SK-N-SH (cell line): ENCODE results near the gene NACAD. TPM values are rescaled to one million over a fixed set of nuclear protein-coding genes. Genes with fewer than 3 reads are reported as not detected.

ENCODE experiments used
- CTCF ChIA-PET: fragments of 300-600, 350-600 bp; formaldehyde crosslinking; extraction: SDS; loops from one replicate; lab custom pipeline; 2021; lab: Yijun Ruan, JAX
- POLR2A ChIA-PET: fragments of 350-600 bp; sonication (Branson Sonifier 250); formaldehyde crosslinking; extraction: SDS; loops from one replicate; lab custom pipeline; 2020; ENCODE audit warnings: antibody characterized with exemption, inconsistent platforms; lab: Yijun Ruan, JAX
- DNase-seq: peaks from one replicate; pipeline ENCODE4 v3.0.0; 2012
- H2AFZ ChIP-seq: fragments of 200-600 bp; sonication (generic); 2 replicates; pipeline ENCODE4 v1.8.1; 2016; ENCODE audit warnings: antibody characterized with exemption, mild to moderate bottlenecking, low read depth
- H3F3A ChIP-seq: fragments of 200-600 bp; sonication (generic); replicated peaks from 2 replicates; pipeline ENCODE3; 2016; ENCODE audit warnings: antibody characterized with exemption, mild to moderate bottlenecking; ENCODE audit not compliant: insufficient read depth
- H3K27ac ChIP-seq, 2 experiments: fragments of 200-500 bp in 1 of 2; fragments of 200-600 bp in 1 of 2; sonication (Bioruptor generic) in 1 of 2; sonication (generic), shearing (Covaris generic) in 1 of 2; 2 replicates each; pipeline versions ENCODE4 v1.5.1 to v1.6.1; 2014 to 2016; ENCODE audit warnings: low read depth in 2 of 2, inconsistent platforms in 1 of 2, low read length in 1 of 2, mild to moderate bottlenecking in 1 of 2, mixed read lengths in 1 of 2
- H3K27me3 ChIP-seq: fragments of 200-600 bp; sonication (generic), shearing (Covaris generic); 2 replicates; pipeline ENCODE4 v1.6.1; 2016; ENCODE audit warnings: mixed run types; ENCODE audit not compliant: insufficient read depth
- H3K36me3 ChIP-seq, 2 experiments: fragments of 200-500 bp in 1 of 2; fragments of 200-600 bp in 1 of 2; sonication (Bioruptor generic) in 1 of 2; sonication (generic) in 1 of 2; replicated peaks in 1 of 2; 2 replicates each; pipeline versions ENCODE3 to v1.5.1; 2014 to 2016; ENCODE audit warnings: low read length in 1 of 2, mild to moderate bottlenecking in 1 of 2; ENCODE audit not compliant: insufficient read depth in 2 of 2, control insufficient read depth in 1 of 2
- H3K4me1 ChIP-seq, 2 experiments: fragments of 200-500 bp in 1 of 2; fragments of 200-600 bp in 1 of 2; sonication (Bioruptor generic) in 1 of 2; sonication (generic), shearing (Covaris generic) in 1 of 2; 2 replicates each; pipeline versions ENCODE4 v1.5.1 to v1.6.1; 2014 to 2016; ENCODE audit warnings: low read depth in 1 of 2, low read length in 1 of 2, mixed run types in 1 of 2; ENCODE audit not compliant: insufficient read depth in 2 of 2, control insufficient read depth in 1 of 2
- H3K4me2 ChIP-seq: fragments of 200-600 bp; sonication (generic), shearing (Covaris generic); 2 replicates; pipeline ENCODE4 v1.6.1; 2017; ENCODE audit warnings: mixed run types
- H3K4me3 ChIP-seq, 2 experiments: fragments of 200-500 bp in 1 of 2; fragments of 200-600 bp in 1 of 2; sonication (Bioruptor generic) in 1 of 2; sonication (generic), shearing (Covaris generic) in 1 of 2; 2 replicates each; pipeline versions ENCODE4 v1.5.1 to v1.8.1; 2014 to 2016; ENCODE audit warnings: low read depth in 2 of 2, inconsistent platforms in 1 of 2, low read length in 1 of 2, mild to moderate bottlenecking in 1 of 2, mixed read lengths in 1 of 2, moderate library complexity in 1 of 2
- H3K79me2 ChIP-seq: fragments of 200-600 bp; sonication (generic); 2 replicates; pipeline ENCODE4 v1.8.1; 2017; ENCODE audit warnings: mild to moderate bottlenecking; ENCODE audit not compliant: insufficient read depth
- H3K9ac ChIP-seq: fragments of 200-600 bp; sonication (generic); 2 replicates; pipeline ENCODE4 v1.6.1; 2017; ENCODE audit warnings: mixed run types
- H3K9me2 ChIP-seq: fragments of 200-600 bp; sonication (generic); 2 replicates; pipeline ENCODE4 v1.6.1; 2017; ENCODE audit warnings: mixed run types
- H3K9me3 ChIP-seq: fragments of 200-600 bp; sonication (generic); 2 replicates; pipeline ENCODE4 v1.6.1; 2017; ENCODE audit warnings: mixed run types, mild to moderate bottlenecking, moderate library complexity
- H4K20me1 ChIP-seq: fragments of 200-600 bp; sonication (generic); 2 replicates; pipeline ENCODE4 v1.6.1; 2017; ENCODE audit warnings: mild to moderate bottlenecking, mixed run types; ENCODE audit not compliant: insufficient read depth
- CHD2 ChIP-seq: fragments of 150-350 bp; IDR thresholded peaks from 2 replicates; pipeline ENCODE4 v1.6.1; 2018; ENCODE audit warnings: low read length; ENCODE audit not compliant: partially characterized antibody
- EZH2phosphoT487 ChIP-seq: fragments of 200-600 bp; sonication (generic); IDR thresholded peaks from 2 replicates; pipeline ENCODE4 v1.6.1; 2017; ENCODE audit warnings: low read depth, mixed run types, mild to moderate bottlenecking, antibody characterized with exemption, moderate library complexity, borderline replicate concordance
- FOXJ3 ChIP-seq: sonication (generic); formaldehyde crosslinking; IDR thresholded peaks from 2 replicates; pipeline ENCODE4 v1.5.1; 2020; ENCODE audit warnings: mild to moderate bottlenecking, missing genetic modification reagents
- FOXM1 ChIP-seq: IDR thresholded peaks from 2 replicates; pipeline ENCODE4 v1.4.0; 2012; ENCODE audit warnings: low read depth, mild to moderate bottlenecking
- JUND ChIP-seq: IDR thresholded peaks from 2 replicates; pipeline ENCODE4 v1.4.0; 2012
- MEF2A ChIP-seq: IDR thresholded peaks from 2 replicates; pipeline ENCODE4 v1.4.0; 2012; ENCODE audit warnings: low read depth, borderline replicate concordance
- MXI1 ChIP-seq: IDR thresholded peaks from 2 replicates; pipeline ENCODE4 v1.6.1; 2012; ENCODE audit warnings: mild to moderate bottlenecking, low read depth, low read length, improper control_type of control experiment
- POLR2AphosphoS5 ChIP-seq: IDR thresholded peaks from 2 replicates; pipeline ENCODE4 v1.6.1; 2012; ENCODE audit warnings: low read depth, low read length
- RAD21 ChIP-seq: IDR thresholded peaks from 2 replicates; pipeline ENCODE4 v1.6.1; 2012; ENCODE audit warnings: mild to moderate bottlenecking, low read length
- RXRA ChIP-seq: IDR thresholded peaks from 2 replicates; pipeline ENCODE4 v1.4.0; 2012; ENCODE audit warnings: low read depth, mild to moderate bottlenecking, borderline replicate concordance
- SMC3 ChIP-seq: IDR thresholded peaks from 2 replicates; pipeline ENCODE4 v1.6.1; 2012; ENCODE audit warnings: low read depth, low read length, improper control_type of control experiment
- TAF1 ChIP-seq: IDR thresholded peaks from 2 replicates; pipeline ENCODE4 v1.6.1; 2012; ENCODE audit warnings: low read depth, mild to moderate bottlenecking, low read length, moderate library complexity, borderline replicate concordance
- TCF12 ChIP-seq: IDR thresholded peaks from 2 replicates; pipeline ENCODE4 v1.4.0; 2012
- USF1 ChIP-seq: IDR thresholded peaks from 2 replicates; pipeline ENCODE4 v1.4.0; 2012; ENCODE audit warnings: low read depth, borderline replicate concordance
- USF2 ChIP-seq: fragments of 150-350 bp; IDR thresholded peaks from 2 replicates; pipeline ENCODE4 v1.6.1; 2017; ENCODE audit warnings: antibody characterized with exemption, low read length, low read depth, borderline replicate concordance
- YY1 ChIP-seq: IDR thresholded peaks from 2 replicates; pipeline ENCODE4 v1.4.0; 2012; ENCODE audit warnings: low read depth, mild to moderate bottlenecking
- WGBS: methylation state at CpG from one replicate; pipeline ENCODE4 v1.1.6; 2017; ENCODE audit warnings: low lambda C conversion rate; 5-methylcytosine and 5-hydroxymethylcytosine counted together
- polyA plus RNA-seq, 3 experiments: library from polyadenylated mRNA; depleted of rRNA; stranded (reverse); fragments of >200 nt; gene quantifications; 2 replicates each; pipeline ENCODE4 v1.2.3, GENCODE V29; 2012

Gene NACAD
- polyA plus RNA-seq, 1 of the 3 experiments (the other 2 are of a cell fraction) = 2.8 TPM

GRCh38 chr7:45078125-45078681 lies 10.6 kb downstream of the NACAD start:
- WGBS = 91% methylated on average over 8 of the region's 8 CpGs
- TF ChIP-seq MEF2A = no peak
- TF ChIP-seq POLR2AphosphoS5 = no peak
- 0 out of 2 replicates have a peak, but pooled peaks have one; percentile 4 for TF ChIP-seq RAD21
- TF ChIP-seq TCF12 = no peak
- TF ChIP-seq RXRA = no peak
- TF ChIP-seq CHD2 = no peak
- H3K4me1 ChIP-seq = peaks cover 0 to 28% of the 10 kb centered on the region in 2 experiments; a peak in 1 of 4 replicates
- no peak overlapping the region for H3K4me2 ChIP-seq
- peak; percentile 31 for DNase-seq
- POLR2A ChIA-PET = no interaction called here
- no peak overlapping the region for H3K4me3 ChIP-seq
- H3K27ac ChIP-seq = no peak overlapping the region
- H3K36me3 ChIP-seq = peaks cover 10 to 55% of the 10 kb centered on the region in 2 experiments
- H3K27me3 ChIP-seq = no peaks in the 10 kb centered on the region
- H3K9me2 ChIP-seq = no peaks in the 10 kb centered on the region
- H3K79me2 ChIP-seq = no peaks in the 10 kb centered on the region
- H3K9ac ChIP-seq = no peak overlapping the region
- H3F3A ChIP-seq = peaks cover 3% of the 10 kb centered on the region
- no peaks in the 10 kb centered on the region for H4K20me1 ChIP-seq
- H2AFZ ChIP-seq = no peak overlapping the region
- CTCF ChIA-PET = no interaction called here
- no peaks in the 10 kb centered on the region for H3K9me3 ChIP-seq

GRCh38 chr7:45077579-45077978 lies 11.2 kb downstream of the NACAD start:
- H3K4me2 ChIP-seq = no peak overlapping the region
- TF ChIP-seq CHD2 = no peak
- TF ChIP-seq USF1 = no peak
- no peak for TF ChIP-seq USF2
- no peak for TF ChIP-seq YY1
- no peak for TF ChIP-seq FOXJ3 (CRISPR knock-in tag)
- TF ChIP-seq TAF1 = no peak
- no peak for TF ChIP-seq MXI1
- TF ChIP-seq JUND = no peak
- TF ChIP-seq FOXM1 = no peak
- TF ChIP-seq SMC3 = no peak
- no peak for TF ChIP-seq EZH2phosphoT487
- no peak for TF ChIP-seq RAD21
- peaks cover 10 to 50% of the 10 kb centered on the region in 2 experiments for H3K36me3 ChIP-seq
- 96% methylated on average over 8 of the region's 9 CpGs for WGBS
- no peak overlapping the region for H3K9ac ChIP-seq
- peaks cover 3% of the 10 kb centered on the region for H3F3A ChIP-seq
- H3K4me3 ChIP-seq = no peak overlapping the region
- H3K4me1 ChIP-seq = peaks cover 0 to 28% of the 10 kb centered on the region in 2 experiments; a peak in 1 of 4 replicates
- no peak overlapping the region for H3K27ac ChIP-seq
- CTCF ChIA-PET = no interaction called here
- H4K20me1 ChIP-seq = no peaks in the 10 kb centered on the region
- no peak for DNase-seq
- H3K9me2 ChIP-seq = no peaks in the 10 kb centered on the region
- POLR2A ChIA-PET = interaction anchor here (1.2 kb wide), 1 partner anchor 12 kb away, joined by 4 read pairs; no protein-coding TSS in a partner anchor
- no peaks in the 10 kb centered on the region for H3K9me3 ChIP-seq
- no peaks in the 10 kb centered on the region for H3K27me3 ChIP-seq
- no peak overlapping the region for H2AFZ ChIP-seq
- H3K79me2 ChIP-seq = 0 out of 2 replicates have a peak, but pooled peaks cover 3% of the 10 kb centered on the region
